ENCODE data around the gene CASZ1. TPM values are rescaled to one million over a fixed set of nuclear protein-coding genes. Genes with fewer than 3 reads are reported as not detected.

Gene CASZ1
- total RNA-seq, 6 experiments from 2014 or later: 0.14 to 0.67 (median 0.43) TPM

DNA sequence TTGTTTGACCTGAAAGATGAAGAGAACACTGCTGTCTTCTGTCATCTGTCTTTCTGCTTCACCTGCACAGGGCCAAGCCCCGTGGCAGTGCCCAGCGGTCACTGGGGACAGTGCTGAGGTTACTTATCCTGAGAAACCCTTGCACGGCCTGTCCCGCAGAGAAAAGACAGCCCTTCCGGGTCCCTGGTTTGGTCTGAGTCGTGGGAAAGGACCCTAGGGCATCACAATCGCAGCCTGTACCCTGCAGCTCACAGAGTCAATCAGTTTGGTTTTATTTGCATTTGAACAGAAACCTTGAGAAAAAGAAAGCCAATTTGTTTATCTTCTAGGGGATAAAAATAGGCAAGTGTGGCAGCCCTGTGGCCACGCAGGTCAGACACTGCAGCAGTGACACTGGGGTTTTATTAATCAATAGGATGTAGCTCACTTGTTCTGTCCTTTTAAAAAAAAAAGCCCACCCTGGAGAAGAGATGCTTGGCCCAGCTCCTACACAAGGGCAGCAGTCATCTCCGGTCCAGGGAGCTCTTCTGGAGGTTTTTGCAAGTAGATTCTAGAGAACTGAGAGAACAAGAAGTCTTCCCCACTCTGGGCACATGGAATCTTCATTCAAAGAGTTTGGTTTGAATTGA, 201.7 kb downstream of the CASZ1 start:
- Mint-ChIP-seq H3K36me3 (ENCODE audit: low read depth) (0 out of 2 replicates have a peak, but pooled peaks cover 7% of the 10 kb centered on the region), H3K4me1 (ENCODE audit: low read depth) (peaks cover 52% of the 10 kb centered on the region), H3K27ac (no peak overlapping the region), H3K27me3 (ENCODE audit: insufficient read depth) (peaks cover 3% of the 10 kb centered on the region), H3K9me3 (no peaks in the 10 kb centered on the region), H3K4me3 (no peak overlapping the region)
- TF ChIP-seq, protein P1, sequence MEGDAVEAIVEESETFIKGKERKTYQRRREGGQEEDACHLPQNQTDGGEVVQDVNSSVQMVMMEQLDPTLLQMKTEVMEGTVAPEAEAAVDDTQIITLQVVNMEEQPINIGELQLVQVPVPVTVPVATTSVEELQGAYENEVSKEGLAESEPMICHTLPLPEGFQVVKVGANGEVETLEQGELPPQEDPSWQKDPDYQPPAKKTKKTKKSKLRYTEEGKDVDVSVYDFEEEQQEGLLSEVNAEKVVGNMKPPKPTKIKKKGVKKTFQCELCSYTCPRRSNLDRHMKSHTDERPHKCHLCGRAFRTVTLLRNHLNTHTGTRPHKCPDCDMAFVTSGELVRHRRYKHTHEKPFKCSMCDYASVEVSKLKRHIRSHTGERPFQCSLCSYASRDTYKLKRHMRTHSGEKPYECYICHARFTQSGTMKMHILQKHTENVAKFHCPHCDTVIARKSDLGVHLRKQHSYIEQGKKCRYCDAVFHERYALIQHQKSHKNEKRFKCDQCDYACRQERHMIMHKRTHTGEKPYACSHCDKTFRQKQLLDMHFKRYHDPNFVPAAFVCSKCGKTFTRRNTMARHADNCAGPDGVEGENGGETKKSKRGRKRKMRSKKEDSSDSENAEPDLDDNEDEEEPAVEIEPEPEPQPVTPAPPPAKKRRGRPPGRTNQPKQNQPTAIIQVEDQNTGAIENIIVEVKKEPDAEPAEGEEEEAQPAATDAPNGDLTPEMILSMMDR (IDR thresholded peaks at IDR 0.05): no peak
- DNase-seq: no peak

DNA sequence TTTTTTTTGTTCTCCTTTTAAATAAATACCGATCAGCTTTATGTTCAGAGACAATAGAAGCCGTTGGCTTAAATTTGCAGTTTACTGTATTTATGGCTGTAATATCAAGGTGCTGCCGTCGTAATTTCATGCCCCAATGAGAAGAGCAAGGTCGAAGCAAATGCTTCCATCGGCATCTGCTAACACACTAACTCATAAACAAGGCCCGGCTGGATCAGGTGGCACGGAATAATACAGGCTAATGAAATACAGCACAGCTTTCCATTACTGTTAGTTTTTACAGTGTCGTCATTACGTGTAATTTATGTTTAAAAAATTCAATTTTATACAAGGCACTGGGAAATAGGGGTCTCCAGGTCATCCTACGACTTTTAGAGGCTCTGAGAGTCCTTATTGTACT, 202.7 kb downstream of the CASZ1 start:
- Mint-ChIP-seq H3K36me3 (ENCODE audit: low read depth) (0 out of 2 replicates have a peak, but pooled peaks cover 6% of the 10 kb centered on the region), H3K4me1 (ENCODE audit: low read depth) (peaks cover 43% of the 10 kb centered on the region), H3K9me3 (no peaks in the 10 kb centered on the region), H3K27ac (no peak overlapping the region), H3K27me3 (ENCODE audit: insufficient read depth) (peaks cover 3% of the 10 kb centered on the region), H3K4me3 (no peak overlapping the region)
- TF ChIP-seq, protein P1 (IDR thresholded peaks at IDR 0.05): no peak
- no peak for DNase-seq

DNA sequence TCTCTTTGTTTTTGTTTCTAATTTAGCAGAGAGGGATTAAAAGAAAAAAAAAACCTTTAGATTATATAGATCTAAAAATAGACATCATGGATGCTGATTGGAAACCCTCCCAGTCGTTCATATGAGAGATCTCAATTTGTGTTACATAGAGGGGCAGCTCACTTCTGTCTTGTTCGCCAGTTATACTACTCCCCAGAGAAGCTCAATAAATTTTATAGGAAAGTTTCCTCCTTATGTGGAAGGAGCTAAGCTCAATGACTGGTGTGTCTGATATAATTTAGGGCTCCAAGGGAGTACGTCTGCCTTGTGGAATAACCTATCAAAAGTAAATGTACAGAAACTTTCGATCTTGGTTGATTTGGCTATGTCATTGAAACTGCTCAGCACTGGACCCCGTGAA, 204.1 kb downstream of the CASZ1 start:
- Mint-ChIP-seq H3K27ac (no peak overlapping the region), H3K27me3 (ENCODE audit: insufficient read depth) (peaks cover 3% of the 10 kb centered on the region)
- TF ChIP-seq, protein P1 (IDR thresholded peaks at IDR 0.05): no peak

DNA sequence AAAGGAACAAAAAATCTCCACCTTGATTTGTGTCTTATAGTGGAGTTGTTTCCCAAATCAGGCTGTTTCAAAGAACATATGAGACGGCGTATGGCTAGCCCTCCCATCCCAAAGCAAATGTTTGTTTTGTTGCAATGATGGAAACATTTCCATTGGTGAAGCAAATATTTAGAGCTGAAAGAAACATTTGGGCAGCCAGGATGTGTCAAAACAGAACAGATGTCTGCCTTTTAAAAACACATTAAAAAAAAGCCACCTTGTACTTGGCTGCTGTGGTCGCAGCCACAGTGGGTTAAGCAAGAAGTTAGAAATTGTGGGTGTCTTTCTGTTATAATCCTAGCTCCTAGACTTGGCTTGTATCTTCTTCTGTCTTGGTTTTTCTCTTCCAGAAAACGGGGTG, 205.4 kb downstream of the CASZ1 start:
- Mint-ChIP-seq H3K36me3 (ENCODE audit: low read depth) (no peaks in the 10 kb centered on the region; the same call in none of the 2 replicates), H3K4me1 (ENCODE audit: low read depth) (peaks cover 20% of the 10 kb centered on the region), H3K27me3 (ENCODE audit: insufficient read depth) (peaks cover 3% of the 10 kb centered on the region), H3K9me3 (no peaks in the 10 kb centered on the region), H3K4me3 (no peak overlapping the region), H3K27ac (no peak overlapping the region)
- DNase-seq: no peak
- TF ChIP-seq, protein P1 (IDR thresholded peaks at IDR 0.05): no peak

More for the DNA sequence above, 204.1 kb downstream of the CASZ1 start:
- H3K36me3 Mint-ChIP-seq (ENCODE audit: low read depth): no peaks in the 10 kb centered on the region; the same call in 1 of the 2 replicates
- DNase-seq: no peak
- peaks cover 29% of the 10 kb centered on the region for H3K4me1 Mint-ChIP-seq (ENCODE audit: low read depth)
- no peak overlapping the region for H3K4me3 Mint-ChIP-seq
- H3K9me3 Mint-ChIP-seq: no peaks in the 10 kb centered on the region

DNA sequence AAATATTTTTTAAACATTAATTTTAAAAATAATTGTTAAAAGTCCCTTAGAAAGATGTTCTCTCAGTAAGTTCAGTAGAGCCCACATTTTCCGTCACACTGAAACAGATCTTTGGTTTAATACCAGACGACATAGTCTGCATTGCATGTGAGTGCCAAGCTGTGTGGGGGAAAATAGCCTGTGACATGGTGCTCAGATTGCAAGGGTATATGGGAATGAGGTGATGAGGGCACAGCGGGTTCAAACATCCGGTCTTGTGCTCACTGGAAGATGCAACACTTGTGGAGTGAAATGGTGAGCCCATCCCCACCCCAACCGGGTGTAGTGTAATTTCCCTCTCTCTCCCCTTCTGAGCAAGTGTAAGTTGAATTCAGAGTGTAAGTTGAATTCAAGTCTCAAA, 207.4 kb downstream of the CASZ1 start:
- Mint-ChIP-seq H3K36me3 (ENCODE audit: low read depth) (peaks cover 12% of the 10 kb centered on the region), H3K27me3 (ENCODE audit: insufficient read depth) (peaks cover 4% of the 10 kb centered on the region), H3K27ac (no peak overlapping the region), H3K9me3 (no peaks in the 10 kb centered on the region), H3K4me1 (ENCODE audit: low read depth) (peaks cover 6% of the 10 kb centered on the region; the same call in 1 of the 2 replicates), H3K4me3 (no peak overlapping the region)
- TF ChIP-seq, protein P1 (IDR thresholded peaks at IDR 0.05): no peak
- no peak for DNase-seq
